ENCODE results near the gene C18orf63. TPM values are rescaled to one million over a fixed set of nuclear protein-coding genes. Genes with fewer than 3 reads are reported as not detected.

Gene C18orf63
- total RNA-seq, 2 experiments from 2014 or later: not detected

- Mint-ChIP-seq H3K36me3 (ENCODE audit: low read depth) (no peaks in the 10 kb centered on the region), H3K27ac (no peak overlapping the region), H3K4me3 (no peak overlapping the region), H3K27me3 (no peaks in the 10 kb centered on the region), H3K9me3 (ENCODE audit: low read depth) (no peaks in the 10 kb centered on the region), H3K4me1 (peaks cover 7% of the 10 kb centered on the region)
- ChIA-PET POLR2A (no interaction called here), CTCF (no interaction called here)
- intact Hi-C loops (cut with DNase I, micrococcal nuclease): no loop called here
- DNase-seq (no peak), ATAC-seq (peak; percentile 16)
These were observed 45.4 kb downstream of the C18orf63 start for GRCh38 chr18:74360852-74361655.

GRCh38 chr18:74367905-74368304 is 52.3 kb downstream of the C18orf63 start:
- Mint-ChIP-seq H3K27ac (no peak overlapping the region), H3K9me3 (ENCODE audit: low read depth) (no peaks in the 10 kb centered on the region), H3K4me3 (no peak overlapping the region), H3K27me3 (peaks cover 7% of the 10 kb centered on the region), H3K36me3 (ENCODE audit: low read depth) (no peaks in the 10 kb centered on the region), H3K4me1 (peaks cover 33% of the 10 kb centered on the region)
- ATAC-seq: no peak
- DNase-seq: no peak
- ChIA-PET POLR2A (no interaction called here), CTCF (interaction anchor here (2.5 kb wide), 1 partner anchor 10 kb away, joined by 7 read pairs; no protein-coding TSS in a partner anchor)
- intact Hi-C loops (cut with DNase I, micrococcal nuclease): no loop called here

GRCh38 chr18:74368901-74369705 is 53.5 kb downstream of the C18orf63 start:
- Mint-ChIP-seq H3K9me3 (ENCODE audit: low read depth) (no peaks in the 10 kb centered on the region), H3K4me1 (peaks cover 41% of the 10 kb centered on the region), H3K27me3 (peaks cover 7% of the 10 kb centered on the region), H3K4me3 (no peak overlapping the region), H3K36me3 (ENCODE audit: low read depth) (no peaks in the 10 kb centered on the region), H3K27ac (no peak overlapping the region)
- DNase-seq: no peak
- CTCF ChIA-PET: interaction anchor here (1.0 to 1.4 kb wide), 3 partner anchors 9 to 59 kb away, joined by 3 to 6 read pairs (median 5); no protein-coding TSS in a partner anchor
- ATAC-seq: no peak
- POLR2A ChIA-PET: no interaction called here
- intact Hi-C loops (cut with DNase I, micrococcal nuclease): no loop called here

GRCh38 chr18:74370115-74370514 is 54.5 kb downstream of the C18orf63 start:
- no peaks in the 10 kb centered on the region for H3K9me3 Mint-ChIP-seq (ENCODE audit: low read depth)
- peaks cover 7% of the 10 kb centered on the region for H3K27me3 Mint-ChIP-seq
- intact Hi-C loops (cut with DNase I, micrococcal nuclease): loop anchor here in 1 of 2 experiments (5.0 kb wide), 1 partner anchor 127 kb away; the partner anchor contains the start of gene CNDP2
- DNase-seq (no peak), ATAC-seq (no peak)
- POLR2A ChIA-PET: no interaction called here
- no peak overlapping the region for H3K4me3 Mint-ChIP-seq
- H3K36me3 Mint-ChIP-seq (ENCODE audit: low read depth): no peaks in the 10 kb centered on the region
- CTCF ChIA-PET: interaction anchor here (1.4 kb wide), 1 partner anchor 8 kb away, joined by 5 read pairs; no protein-coding TSS in a partner anchor
- H3K4me1 Mint-ChIP-seq: peaks cover 45% of the 10 kb centered on the region
- no peak overlapping the region for H3K27ac Mint-ChIP-seq

GRCh38 chr18:74373428-74373827 is 57.8 kb downstream of the C18orf63 start:
- Mint-ChIP-seq H3K36me3 (ENCODE audit: low read depth) (no peaks in the 10 kb centered on the region), H3K9me3 (ENCODE audit: low read depth) (no peaks in the 10 kb centered on the region), H3K4me3 (no peak overlapping the region), H3K27ac (no peak overlapping the region), H3K27me3 (peaks cover 7% of the 10 kb centered on the region), H3K4me1 (peaks cover 64% of the 10 kb centered on the region)
- intact Hi-C loops (cut with DNase I, micrococcal nuclease): loop anchor here in 1 of 2 experiments (5.0 kb wide), 1 partner anchor 124 kb away; the partner anchor contains the start of gene CNDP2
- DNase-seq (peak; percentile 30), ATAC-seq (peak; percentile 79)
- ChIA-PET CTCF (interaction anchor here (1.0 to 2.3 kb wide), 6 partner anchors 14 to 179 kb away, joined by 3 to 8 read pairs (median 6); no protein-coding TSS in a partner anchor), POLR2A (interaction anchor here (0.6 to 0.7 kb wide), 2 partner anchors 467 to 837 kb away, joined by 3 read pairs; partner anchors contain the start of gene TSHZ1)

- Mint-ChIP-seq H3K27me3 (peaks cover 4% of the 10 kb centered on the region), H3K4me1 (peaks cover 50% of the 10 kb centered on the region), H3K4me3 (no peak overlapping the region), H3K36me3 (ENCODE audit: low read depth) (no peaks in the 10 kb centered on the region), H3K9me3 (ENCODE audit: low read depth) (no peaks in the 10 kb centered on the region), H3K27ac (no peak overlapping the region)
- peak; percentile 40 for ATAC-seq
- ChIA-PET CTCF (interaction anchor here (1.0 kb wide), 1 partner anchor 15 kb away, joined by 3 read pairs; no protein-coding TSS in a partner anchor), POLR2A (interaction anchor here (0.6 kb wide), 1 partner anchor 15 kb away, joined by 3 read pairs; no protein-coding TSS in a partner anchor)
- intact Hi-C loops (cut with DNase I, micrococcal nuclease): no loop called here
- DNase-seq: no peak
These were observed 60.4 kb downstream of the C18orf63 start for GRCh38 chr18:74375999-74376398.

- intact Hi-C loops (cut with DNase I, micrococcal nuclease): no loop called here
- ChIA-PET CTCF (no interaction called here), POLR2A (no interaction called here)
- Mint-ChIP-seq H3K9me3 (ENCODE audit: low read depth) (no peaks in the 10 kb centered on the region), H3K36me3 (ENCODE audit: low read depth) (no peaks in the 10 kb centered on the region), H3K4me3 (no peak overlapping the region), H3K27ac (no peak overlapping the region), H3K27me3 (peaks cover 2% of the 10 kb centered on the region), H3K4me1 (peaks cover 45% of the 10 kb centered on the region)
- ATAC-seq (no peak), DNase-seq (no peak)
These were observed 60.9 kb downstream of the C18orf63 start for GRCh38 chr18:74376523-74376922.

GRCh38 chr18:74377776-74378175 is 62.1 kb downstream of the C18orf63 start:
- Mint-ChIP-seq H3K4me1 (peaks cover 37% of the 10 kb centered on the region), H3K27me3 (no peaks in the 10 kb centered on the region), H3K27ac (no peak overlapping the region), H3K9me3 (ENCODE audit: low read depth) (no peaks in the 10 kb centered on the region), H3K4me3 (no peak overlapping the region), H3K36me3 (ENCODE audit: low read depth) (no peaks in the 10 kb centered on the region)
- ChIA-PET CTCF (interaction anchor here (1.1 to 1.9 kb wide), 5 partner anchors 8 to 174 kb away, joined by 3 to 9 read pairs (median 5); no protein-coding TSS in a partner anchor), POLR2A (no interaction called here)
- DNase-seq (no peak), ATAC-seq (no peak)
- intact Hi-C loops (cut with DNase I, micrococcal nuclease): no loop called here

GRCh38 chr18:74378179-74378682 is 62.6 kb downstream of the C18orf63 start:
- intact Hi-C loops (cut with DNase I, micrococcal nuclease): no loop called here
- POLR2A ChIA-PET: no interaction called here
- H3K27ac Mint-ChIP-seq: peak overlapping the region; percentile 69
- H3K4me3 Mint-ChIP-seq: peak overlapping the region; percentile 1
- peaks cover 35% of the 10 kb centered on the region for H3K4me1 Mint-ChIP-seq
- CTCF ChIA-PET: interaction anchor here (0.7 to 1.9 kb wide), 6 partner anchors 9 to 174 kb away, joined by 3 to 9 read pairs (median 5); no protein-coding TSS in a partner anchor
- no peaks in the 10 kb centered on the region for H3K9me3 Mint-ChIP-seq (ENCODE audit: low read depth)
- H3K36me3 Mint-ChIP-seq (ENCODE audit: low read depth): no peaks in the 10 kb centered on the region
- H3K27me3 Mint-ChIP-seq: no peaks in the 10 kb centered on the region
- DNase-seq (no peak), ATAC-seq (peak; percentile 31)

GRCh38 chr18:74380916-74381315 is 65.3 kb downstream of the C18orf63 start:
- Mint-ChIP-seq H3K27ac (no peak overlapping the region), H3K4me1 (peaks cover 20% of the 10 kb centered on the region), H3K9me3 (ENCODE audit: low read depth) (no peaks in the 10 kb centered on the region), H3K36me3 (ENCODE audit: low read depth) (no peaks in the 10 kb centered on the region), H3K27me3 (no peaks in the 10 kb centered on the region), H3K4me3 (no peak overlapping the region)
- no peak for ATAC-seq
- intact Hi-C loops (cut with DNase I, micrococcal nuclease): no loop called here
- POLR2A ChIA-PET: no interaction called here
- no peak for DNase-seq
- CTCF ChIA-PET: no interaction called here

GRCh38 chr18:74381621-74382295 is 66.1 kb downstream of the C18orf63 start:
- intact Hi-C loops (cut with DNase I, micrococcal nuclease): no loop called here
- ChIA-PET CTCF (interaction anchor here (0.7 kb wide), 1 partner anchor 9 kb away, joined by 3 read pairs; no protein-coding TSS in a partner anchor), POLR2A (no interaction called here)
- no peak for DNase-seq
- no peaks in the 10 kb centered on the region for H3K27me3 Mint-ChIP-seq
- H3K9me3 Mint-ChIP-seq (ENCODE audit: low read depth): no peaks in the 10 kb centered on the region
- no peak overlapping the region for H3K4me3 Mint-ChIP-seq
- H3K4me1 Mint-ChIP-seq: peaks cover 15% of the 10 kb centered on the region
- H3K27ac Mint-ChIP-seq: no peak overlapping the region
- H3K36me3 Mint-ChIP-seq (ENCODE audit: low read depth): no peaks in the 10 kb centered on the region
- no peak for ATAC-seq

Data from activated CD4-positive, alpha-beta T cell treated with anti-CD3 and anti-CD28 coated beads for 36 hours (primary cell).